MM.1S (cell line): ENCODE results near the gene DENND1A.
A peak's percentile ranks its signal among the peaks of the same experiment; 100 is the strongest.

Experiments
- DNase-seq: peaks from one replicate; pipeline ENCODE4 v3.0.0-alpha.2; 2015
- H2AFZ ChIP-seq: fragments of 300-600 bp; sonication (generic); 2 replicates; pipeline ENCODE4 v1.6.0; 2016; ENCODE audit warnings: antibody characterized with exemption, low read length
- H3F3A ChIP-seq: fragments of 300-600 bp; sonication (generic); 2 replicates; pipeline ENCODE4 v1.6.1; 2016; ENCODE audit warnings: mild to moderate bottlenecking, antibody characterized with exemption, low read length, moderate library complexity, mixed read lengths; ENCODE audit not compliant: insufficient read depth
- H3K27ac ChIP-seq: fragments of 300-600 bp; sonication (generic); 2 replicates; pipeline ENCODE4 v1.5.1; 2016; ENCODE audit warnings: mild to moderate bottlenecking, low read length
- H3K27me3 ChIP-seq: fragments of 300-600 bp; sonication (generic); replicated peaks from 2 replicates; pipeline ENCODE4 v1.6.0; 2016; ENCODE audit warnings: low read length; ENCODE audit not compliant: insufficient read depth
- H3K36me3 ChIP-seq: fragments of 300-600 bp; sonication (generic); replicated peaks from 2 replicates; pipeline ENCODE4 v1.6.1; 2016; ENCODE audit warnings: mild to moderate bottlenecking, low read length, mixed read lengths; ENCODE audit not compliant: insufficient read depth
- H3K4me1 ChIP-seq: fragments of 300-600 bp; sonication (generic); 2 replicates; pipeline ENCODE4 v1.6.1; 2016; ENCODE audit warnings: low read length, mixed read lengths
- H3K4me2 ChIP-seq: fragments of 300-600 bp; sonication (generic); 2 replicates; pipeline ENCODE4 v1.6.0; 2016; ENCODE audit warnings: low read depth, low read length
- H3K4me3 ChIP-seq: fragments of 300-600 bp; sonication (generic); 2 replicates; pipeline ENCODE4 v1.5.1; 2016; ENCODE audit warnings: low read length, mixed read lengths
- H3K79me2 ChIP-seq: fragments of 300-600 bp; sonication (generic); 2 replicates; pipeline ENCODE4 v1.6.1; 2016; ENCODE audit warnings: mixed run types, low read length, mixed read lengths
- H3K9ac ChIP-seq: fragments of 300-600 bp; sonication (generic); 2 replicates; pipeline ENCODE4 v1.6.1; 2016; ENCODE audit warnings: low read length, mixed read lengths
- H3K9me2 ChIP-seq: fragments of 300-600 bp; sonication (generic); replicated peaks from 2 replicates; pipeline ENCODE4 v1.6.1; 2016; ENCODE audit warnings: mild to moderate bottlenecking, low read length, mixed read lengths; ENCODE audit not compliant: insufficient read depth
- H3K9me3 ChIP-seq: fragments of 300-600 bp; sonication (generic); replicated peaks from 2 replicates; pipeline ENCODE4 v1.6.1; 2016; ENCODE audit warnings: mild to moderate bottlenecking, low read length, mixed read lengths; ENCODE audit not compliant: insufficient read depth
- H4K20me1 ChIP-seq: fragments of 300-600 bp; sonication (generic); 2 replicates; pipeline ENCODE4 v1.6.1; 2016; ENCODE audit warnings: mild to moderate bottlenecking, low read length, moderate library complexity, mixed read lengths; ENCODE audit not compliant: insufficient read depth
- EZH2 ChIP-seq: fragments of 300-600 bp; sonication (generic); optimal IDR thresholded peaks from 2 replicates; pipeline ENCODE3; 2017; ENCODE audit warnings: low read depth, mild to moderate bottlenecking, antibody characterized with exemption, low read length, mixed read lengths
- EZH2phosphoT487 ChIP-seq: fragments of 300-600 bp; sonication (generic); IDR thresholded peaks from 2 replicates; pipeline ENCODE4 v1.6.1; 2018; ENCODE audit warnings: antibody characterized with exemption, low read length
- TF ChIP-seq, protein P1 (sequence below): fragments of 300-600 bp; sonication (generic); IDR thresholded peaks from 2 replicates; pipeline ENCODE4 v1.5.1; 2016; ENCODE audit warnings: antibody characterized with exemption, low read length, mixed read lengths

DENND1A gene

GRCh38 chr9:123360161-123361085 is 569.5 kb downstream of the DENND1A start:
- Histone ChIP-seq H3K4me3 (no peak overlapping the region), H3K9me2 (no peaks in the 10 kb centered on the region), H3K9ac (no peak overlapping the region), H4K20me1 (no peaks in the 10 kb centered on the region), H3K4me1 (peaks cover 12% of the 10 kb centered on the region), H3K4me2 (no peak overlapping the region), H3K27ac (no peak overlapping the region), H3F3A (no peaks in the 10 kb centered on the region), H3K27me3 (no peaks in the 10 kb centered on the region), H3K9me3 (no peaks in the 10 kb centered on the region), H3K36me3 (no peaks in the 10 kb centered on the region), H2AFZ (no peak overlapping the region), H3K79me2 (no peaks in the 10 kb centered on the region)
- TF ChIP-seq EZH2phosphoT487: no peak
- no peak for TF ChIP-seq EZH2
- TF ChIP-seq, protein P1, sequence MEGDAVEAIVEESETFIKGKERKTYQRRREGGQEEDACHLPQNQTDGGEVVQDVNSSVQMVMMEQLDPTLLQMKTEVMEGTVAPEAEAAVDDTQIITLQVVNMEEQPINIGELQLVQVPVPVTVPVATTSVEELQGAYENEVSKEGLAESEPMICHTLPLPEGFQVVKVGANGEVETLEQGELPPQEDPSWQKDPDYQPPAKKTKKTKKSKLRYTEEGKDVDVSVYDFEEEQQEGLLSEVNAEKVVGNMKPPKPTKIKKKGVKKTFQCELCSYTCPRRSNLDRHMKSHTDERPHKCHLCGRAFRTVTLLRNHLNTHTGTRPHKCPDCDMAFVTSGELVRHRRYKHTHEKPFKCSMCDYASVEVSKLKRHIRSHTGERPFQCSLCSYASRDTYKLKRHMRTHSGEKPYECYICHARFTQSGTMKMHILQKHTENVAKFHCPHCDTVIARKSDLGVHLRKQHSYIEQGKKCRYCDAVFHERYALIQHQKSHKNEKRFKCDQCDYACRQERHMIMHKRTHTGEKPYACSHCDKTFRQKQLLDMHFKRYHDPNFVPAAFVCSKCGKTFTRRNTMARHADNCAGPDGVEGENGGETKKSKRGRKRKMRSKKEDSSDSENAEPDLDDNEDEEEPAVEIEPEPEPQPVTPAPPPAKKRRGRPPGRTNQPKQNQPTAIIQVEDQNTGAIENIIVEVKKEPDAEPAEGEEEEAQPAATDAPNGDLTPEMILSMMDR: no peak
- peak; percentile 33 for DNase-seq

- Histone ChIP-seq H3K9ac (no peak overlapping the region), H2AFZ (no peak overlapping the region), H3K36me3 (no peaks in the 10 kb centered on the region), H3K27me3 (no peaks in the 10 kb centered on the region), H4K20me1 (no peaks in the 10 kb centered on the region), H3F3A (no peaks in the 10 kb centered on the region), H3K9me2 (no peaks in the 10 kb centered on the region), H3K27ac (no peak overlapping the region), H3K4me1 (peaks cover 12% of the 10 kb centered on the region), H3K4me2 (0 out of 2 replicates have a peak overlapping the region, but pooled peaks have one; percentile 18), H3K79me2 (no peaks in the 10 kb centered on the region), H3K4me3 (no peak overlapping the region), H3K9me3 (no peaks in the 10 kb centered on the region)
- DNase-seq: no peak
- TF ChIP-seq, protein P1: no peak
- no peak for TF ChIP-seq EZH2phosphoT487
These were observed 570.4 kb downstream of the DENND1A start for GRCh38 chr9:123359546-123359945.

DNA sequence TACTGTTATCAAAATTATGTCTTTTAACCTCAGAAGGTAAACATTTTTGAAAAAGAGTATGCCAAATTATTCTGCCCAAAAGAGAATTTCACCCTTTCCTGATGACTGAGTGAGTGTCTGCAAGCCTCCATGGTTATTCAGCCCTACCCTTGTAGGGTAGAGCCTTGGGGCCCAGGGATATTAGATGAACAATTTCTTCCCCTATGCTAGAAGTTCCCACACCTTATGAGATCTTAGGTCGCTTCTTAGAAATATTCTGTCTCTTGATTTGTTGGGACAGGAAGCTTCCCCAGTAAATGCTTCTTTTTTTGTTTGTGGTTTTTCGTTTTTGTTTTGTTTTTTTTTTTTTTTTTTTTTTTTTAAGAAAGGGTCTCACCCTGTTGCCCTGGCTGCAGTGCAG is 570.8 kb downstream of the DENND1A start:
- H4K20me1 ChIP-seq: no peaks in the 10 kb centered on the region
- DNase-seq: no peak
- H3K9ac ChIP-seq: no peak overlapping the region
- no peaks in the 10 kb centered on the region for H3K27me3 ChIP-seq
- H2AFZ ChIP-seq: no peak overlapping the region
- no peak overlapping the region for H3K4me3 ChIP-seq
- H3K36me3 ChIP-seq: no peaks in the 10 kb centered on the region
- no peaks in the 10 kb centered on the region for H3F3A ChIP-seq
- no peak overlapping the region for H3K27ac ChIP-seq
- H3K4me2 ChIP-seq: peak overlapping the region; percentile 18; the same call in 1 of the 2 replicates
- H3K79me2 ChIP-seq: no peaks in the 10 kb centered on the region
- no peaks in the 10 kb centered on the region for H3K9me2 ChIP-seq
- TF ChIP-seq EZH2 (no peak), EZH2phosphoT487 (no peak)
- TF ChIP-seq, protein P1: no peak
- H3K4me1 ChIP-seq: peaks cover 17% of the 10 kb centered on the region
- no peaks in the 10 kb centered on the region for H3K9me3 ChIP-seq
